ENCODE data around the gene RBBP5. TPM values are rescaled to one million over a fixed set of nuclear protein-coding genes. Genes with fewer than 3 reads are reported as not detected.

RBBP5 gene
- total and polyA plus RNA-seq, 2 of the 4 experiments (the other 2 are of a cell fraction), result 7.3 to 37.5 TPM

GRCh38 chr1:205056188-205056611 lies 65.6 kb downstream of the RBBP5 start:
- no peak overlapping the region for H2AFZ ChIP-seq (replicated peaks; ENCODE audit: low read length, poor library complexity)
- H3K9ac ChIP-seq (ENCODE audit: low read depth, low read length), result no peak overlapping the region
- no peak overlapping the region for H2AK9ac ChIP-seq (replicated peaks; ENCODE audit: low read depth, low read length, poor library complexity)
- H3K4me1 ChIP-seq (ENCODE audit: control insufficient read depth, insufficient read depth, low read length), result no peaks in the 10 kb centered on the region
- H4K91ac ChIP-seq (ENCODE audit: insufficient read depth, low read depth, low read length), result no peak overlapping the region
- H2AK5ac ChIP-seq (ENCODE audit: low read depth, low read length), result no peak overlapping the region
- H3K27me3 ChIP-seq (ENCODE audit: control insufficient read depth, insufficient read depth, low read length), result peaks cover 44% of the 10 kb centered on the region
- H3K18ac ChIP-seq (ENCODE audit: low read depth, low read length), result no peak overlapping the region
- WGBS, 2 experiments (ENCODE audit: extremely low coverage in 2 of 2, insufficient read length in 1 of 2), result 86% methylated on average over 2 of the region's 13 CpGs; no CpG with 5 or more reads in 1 of the 2 experiments
- TF ChIP-seq CHD1 (IDR thresholded peaks at IDR 0.05; ENCODE audit: low read depth, low read length) (no peak), CTCF (conservative IDR thresholded peaks at IDR 0.05; ENCODE audit: low read depth, low read length) (no peak), MAZ (IDR thresholded peaks at IDR 0.05; ENCODE audit: borderline replicate concordance, low read depth, low read length) (no peak), RCOR1 (IDR thresholded peaks at IDR 0.05; ENCODE audit: insufficient replicate concordance, low read length) (no peak)
- H3K27ac ChIP-seq (ENCODE audit: insufficient read depth, low read length), result no peak overlapping the region
- no peak overlapping the region for H2BK5ac ChIP-seq (ENCODE audit: low read depth, low read length, poor library complexity, severe bottlenecking)
- H2BK120ac ChIP-seq (ENCODE audit: low read depth, low read length), result no peak overlapping the region
- H3K9me3 ChIP-seq (ENCODE audit: control insufficient read depth, insufficient read depth, low read length), result no peaks in the 10 kb centered on the region
- no peak overlapping the region for H4K8ac ChIP-seq (ENCODE audit: low read depth in 2 of 2, low read length in 2 of 2)
- intact Hi-C loops (cut with micrococcal nuclease), result no loop called here
- no peaks in the 10 kb centered on the region for H3K36me3 ChIP-seq (ENCODE audit: control insufficient read depth, insufficient read depth, low read length)
- H2BK15ac ChIP-seq (ENCODE audit: low read depth, low read length), result no peak overlapping the region
- H3K56ac ChIP-seq (ENCODE audit: extremely low read depth, insufficient read depth, low read length), result no peak overlapping the region
- no peak for DNase-seq
- H3K4me3 ChIP-seq (ENCODE audit: insufficient read depth, low read depth, low read length), result no peak overlapping the region
- no peak overlapping the region for H4K5ac ChIP-seq (ENCODE audit: low read depth, low read length)
- no peak for ATAC-seq (ENCODE audit: low read depth)
- POLR2A ChIA-PET (ENCODE audit: unreplicated experiment), result no interaction called here
- no peak overlapping the region for H2BK20ac ChIP-seq (ENCODE audit: low read depth, low read length)
- no peaks in the 10 kb centered on the region for H3K9me1 ChIP-seq (ENCODE audit: insufficient read depth, low read length)
- CTCF ChIA-PET, result no interaction called here
- in situ Hi-C loops (cut with MboI; ENCODE audit: low sequenced_read_pairs), result no loop called here
- no peak overlapping the region for H3K4me2 ChIP-seq (ENCODE audit: low read depth, low read length)
- no peak overlapping the region for H3K4ac ChIP-seq (ENCODE audit: low read depth, low read length)
- no peaks in the 10 kb centered on the region for H3K79me1 ChIP-seq (ENCODE audit: low read depth in 1 of 2, low read length in 2 of 2)
- BruUV-seq (replicated peaks), result no TSS peak
- H4K20me1 ChIP-seq (ENCODE audit: insufficient read depth, low read length), result no peaks in the 10 kb centered on the region
- H3K23ac ChIP-seq (ENCODE audit: low read depth, low read length), result no peak overlapping the region
- dilution Hi-C loops (cut with HindIII; ENCODE audit: low sequenced_read_pairs, unreplicated experiment), result no loop called here
- H3K14ac ChIP-seq (replicated peaks; ENCODE audit: low read depth, low read length), result no peak overlapping the region

Measured in IMR-90 (cell line).